ENCODE data around the gene FGD6.

- TF ChIP-seq USF2 (IDR thresholded peaks at IDR 0.05; ENCODE audit: low read depth, low read length) (no peak), RCOR1 (IDR thresholded peaks at IDR 0.05; ENCODE audit: insufficient replicate concordance, low read length) (no peak)
Measured at GRCh38 chr12:95107362-95107761, 109.9 kb downstream of the FGD6 start.

Data from IMR-90 (cell line).